Activated T-helper 1 cell treated with anti-CD3 and anti-CD28 coated beads, Interleukin-12 subunit alpha, Interleukin-12 subunit beta, Interleukin-2, Interleukin-4 antibody, amounts not matched to agents 30 ng/mL and 10 ng/mL and 1 ng/mL, durations not matched to agents 14 hours and 24 hours and 36 hours (primary cell): ENCODE measurements around the gene TEX47. TPM values are rescaled to one million over a fixed set of nuclear protein-coding genes. Genes with fewer than 3 reads are reported as not detected.

Experiments used
- DNase-seq: peaks from one replicate; pipeline ENCODE4 v3.0.0; 2021; ENCODE audit warnings: low spot score
- H3K27ac Mint-ChIP-seq: one replicate; pipeline ENCODE4 v1.8.0; 2021; ENCODE audit warnings: mild to moderate bottlenecking, mixed read lengths
- H3K27me3 Mint-ChIP-seq: one replicate; pipeline ENCODE4 v1.8.0; 2022; ENCODE audit warnings: mild to moderate bottlenecking, moderate library complexity, mixed read lengths; ENCODE audit not compliant: insufficient read depth
- H3K36me3 Mint-ChIP-seq: one replicate; pipeline ENCODE4 v1.8.0; 2021; ENCODE audit warnings: low read depth, mixed read lengths
- H3K4me1 Mint-ChIP-seq: one replicate; pipeline ENCODE4 v1.8.0; 2021; ENCODE audit warnings: low read depth, mixed read lengths
- H3K4me3 Mint-ChIP-seq: one replicate; pipeline ENCODE4 v1.8.0; 2021; ENCODE audit warnings: mild to moderate bottlenecking, moderate library complexity, mixed read lengths
- H3K9me3 Mint-ChIP-seq: one replicate; pipeline ENCODE4 v1.8.0; 2021; ENCODE audit warnings: mixed read lengths
- intact Hi-C: fragments of 100-400 bp; cut with micrococcal nuclease; formaldehyde crosslinking; loops from one replicate; pipeline ENCODE4 v1.15.1; 2024
- total RNA-seq: library from RNA; stranded (reverse); gene quantifications from 2 replicates; pipeline ENCODE4 v1.2.3, GENCODE V29; 2022

Gene TEX47
- total RNA-seq = not detected in 2 replicates

- no peaks in the 10 kb centered on the region for H3K4me1 Mint-ChIP-seq
- intact Hi-C loops = no loop called here
- no peaks in the 10 kb centered on the region for H3K27me3 Mint-ChIP-seq
- H3K9me3 Mint-ChIP-seq = no peaks in the 10 kb centered on the region
- no peak within 1 kb of the TSS for H3K27ac Mint-ChIP-seq
- no peaks in the 10 kb centered on the region for H3K36me3 Mint-ChIP-seq
- no peak for DNase-seq
- no peak within 1 kb of the TSS for H3K4me3 Mint-ChIP-seq
Measured at GRCh38 chr7:88795553-88795952, at the start of gene TEX47. Gene TEX47 (minus strand): TSS chr7:88795737. CDS start chr7:88794942, 795 bp downstream.

DNA sequence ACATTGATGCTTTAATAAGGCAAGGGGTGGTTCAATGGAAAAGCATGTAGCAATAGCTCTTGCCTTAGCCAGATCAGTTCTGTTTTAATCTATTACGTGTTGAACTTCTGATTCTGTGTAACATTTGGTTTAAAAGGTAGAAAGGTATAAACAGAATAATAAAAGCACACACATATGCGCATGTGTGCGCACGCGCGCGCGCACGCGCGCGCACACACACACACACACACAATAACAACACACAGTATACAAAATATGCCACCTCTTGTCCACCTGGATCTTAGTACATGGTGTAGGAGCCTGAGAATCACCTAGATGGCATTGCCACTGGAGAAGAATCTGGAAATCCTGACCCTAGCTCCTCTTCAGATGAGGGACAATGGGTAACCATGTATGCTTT is 49.6 kb upstream of the TEX47 start:
- Mint-ChIP-seq H3K27me3 (no peaks in the 10 kb centered on the region), H3K4me3 (no peak overlapping the region), H3K36me3 (no peaks in the 10 kb centered on the region), H3K27ac (no peak overlapping the region), H3K9me3 (no peaks in the 10 kb centered on the region), H3K4me1 (no peaks in the 10 kb centered on the region)
- intact Hi-C loops = no loop called here
- DNase-seq = no peak

DNA sequence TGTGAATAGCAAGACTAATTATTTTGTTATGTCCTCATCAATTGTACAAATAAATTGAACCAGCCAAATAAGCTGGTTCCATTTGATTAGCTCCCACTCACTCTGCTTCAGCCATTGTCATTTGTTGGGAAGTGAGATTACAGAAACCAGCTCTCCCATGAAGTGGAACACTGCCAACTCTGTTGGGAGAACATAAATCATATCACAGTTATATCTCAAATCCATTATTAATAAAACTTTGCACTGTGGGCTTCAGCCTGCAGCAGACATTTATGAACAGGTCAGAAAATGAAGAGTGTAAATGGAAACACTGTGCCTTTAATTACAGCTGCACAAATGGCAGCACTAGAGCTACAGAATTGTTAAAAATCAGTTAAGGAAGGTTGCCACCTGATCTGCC is 46.7 kb upstream of the TEX47 start:
- intact Hi-C loops = no loop called here
- Mint-ChIP-seq H3K4me3 (no peak overlapping the region), H3K9me3 (no peaks in the 10 kb centered on the region), H3K27ac (no peak overlapping the region), H3K36me3 (no peaks in the 10 kb centered on the region), H3K27me3 (no peaks in the 10 kb centered on the region), H3K4me1 (no peaks in the 10 kb centered on the region)
- no peak for DNase-seq

DNA sequence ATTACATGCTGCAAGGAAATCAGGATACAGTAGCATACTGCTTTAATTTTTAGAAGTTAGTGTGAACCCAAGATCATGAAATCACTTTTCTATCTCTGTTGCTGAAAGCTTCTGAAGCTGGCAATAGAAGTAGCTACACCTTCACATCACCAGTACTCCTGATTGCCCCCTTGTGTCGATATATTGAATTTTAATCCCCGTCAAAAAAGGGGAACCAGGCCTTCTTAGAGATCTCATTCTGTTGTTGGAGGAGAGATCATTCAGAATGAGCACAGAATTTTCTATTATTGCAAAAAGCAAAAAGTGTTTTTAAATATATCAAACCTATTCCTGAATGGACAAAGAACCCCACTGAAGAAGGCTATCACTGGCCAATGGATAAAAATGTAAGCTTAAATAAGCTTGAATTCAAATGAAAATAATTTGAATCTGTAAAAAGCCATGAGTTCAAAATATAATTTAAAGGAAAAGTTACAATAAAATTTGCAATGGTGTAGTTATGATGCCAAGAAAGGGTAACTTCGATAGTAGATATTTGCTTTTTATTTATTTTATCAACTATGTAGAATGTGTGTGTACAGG is 39.7 kb upstream of the TEX47 start:
- no peak for DNase-seq

GRCh38 chr7:88826222-88826621 is 30.7 kb upstream of the TEX47 start:
- no peaks in the 10 kb centered on the region for H3K36me3 Mint-ChIP-seq
- no peaks in the 10 kb centered on the region for H3K27me3 Mint-ChIP-seq
- no peak overlapping the region for H3K4me3 Mint-ChIP-seq
- H3K4me1 Mint-ChIP-seq = no peaks in the 10 kb centered on the region
- no peak overlapping the region for H3K27ac Mint-ChIP-seq
- DNase-seq = no peak
- H3K9me3 Mint-ChIP-seq = peaks cover 11% of the 10 kb centered on the region
- intact Hi-C loops = no loop called here

More for the DNA sequence above, 39.7 kb upstream of the TEX47 start:
- H3K36me3 Mint-ChIP-seq = no peaks in the 10 kb centered on the region
- no peak overlapping the region for H3K27ac Mint-ChIP-seq
- H3K4me3 Mint-ChIP-seq = no peak overlapping the region
- intact Hi-C loops = loop anchor here (5.0 kb wide), 1 partner anchor 593 kb away; no protein-coding TSS in a partner anchor
- H3K4me1 Mint-ChIP-seq = no peaks in the 10 kb centered on the region
- H3K27me3 Mint-ChIP-seq = peaks cover 1% of the 10 kb centered on the region
- no peaks in the 10 kb centered on the region for H3K9me3 Mint-ChIP-seq

GRCh38 chr7:88818552-88818951 is 23.0 kb upstream of the TEX47 start:
- Mint-ChIP-seq H3K36me3 (no peaks in the 10 kb centered on the region), H3K27me3 (no peaks in the 10 kb centered on the region), H3K4me3 (no peak overlapping the region), H3K9me3 (peaks cover 4% of the 10 kb centered on the region), H3K27ac (no peak overlapping the region), H3K4me1 (no peaks in the 10 kb centered on the region)
- DNase-seq = no peak
- intact Hi-C loops = no loop called here

GRCh38 chr7:88806280-88807037 is 10.9 kb upstream of the TEX47 start:
- intact Hi-C loops = no loop called here
- no peak for DNase-seq
- H3K27me3 Mint-ChIP-seq = no peaks in the 10 kb centered on the region
- no peaks in the 10 kb centered on the region for H3K4me1 Mint-ChIP-seq
- no peaks in the 10 kb centered on the region for H3K9me3 Mint-ChIP-seq
- H3K27ac Mint-ChIP-seq = no peak overlapping the region
- no peaks in the 10 kb centered on the region for H3K36me3 Mint-ChIP-seq
- no peak overlapping the region for H3K4me3 Mint-ChIP-seq

GRCh38 chr7:88801046-88801445 is 5.5 kb upstream of the TEX47 start:
- H3K27me3 Mint-ChIP-seq = no peaks in the 10 kb centered on the region
- no peaks in the 10 kb centered on the region for H3K9me3 Mint-ChIP-seq
- H3K4me3 Mint-ChIP-seq = no peak overlapping the region
- intact Hi-C loops = no loop called here
- no peaks in the 10 kb centered on the region for H3K4me1 Mint-ChIP-seq
- no peaks in the 10 kb centered on the region for H3K36me3 Mint-ChIP-seq
- H3K27ac Mint-ChIP-seq = no peak overlapping the region
- DNase-seq = no peak

DNA sequence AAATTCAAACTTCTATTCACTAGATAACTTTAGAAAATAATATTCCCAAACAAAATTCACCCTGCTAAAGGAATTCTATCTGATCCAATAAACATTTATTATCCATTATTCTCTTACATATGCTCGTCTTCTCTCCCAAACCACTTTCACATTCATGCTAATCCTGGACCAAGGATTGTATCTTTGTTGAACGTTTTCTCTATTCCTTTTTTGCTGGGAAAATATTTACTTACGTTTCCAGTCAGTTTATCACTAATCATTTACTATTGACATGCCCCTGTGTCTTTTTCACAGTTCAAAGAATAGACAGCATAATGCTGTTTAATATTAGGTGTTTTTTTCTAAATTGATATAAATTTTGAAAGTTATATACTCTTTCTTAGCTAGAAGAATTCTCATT is 3.2 kb downstream of the TEX47 start:
- Mint-ChIP-seq H3K27ac (no peak overlapping the region), H3K4me1 (no peaks in the 10 kb centered on the region)

DNA sequence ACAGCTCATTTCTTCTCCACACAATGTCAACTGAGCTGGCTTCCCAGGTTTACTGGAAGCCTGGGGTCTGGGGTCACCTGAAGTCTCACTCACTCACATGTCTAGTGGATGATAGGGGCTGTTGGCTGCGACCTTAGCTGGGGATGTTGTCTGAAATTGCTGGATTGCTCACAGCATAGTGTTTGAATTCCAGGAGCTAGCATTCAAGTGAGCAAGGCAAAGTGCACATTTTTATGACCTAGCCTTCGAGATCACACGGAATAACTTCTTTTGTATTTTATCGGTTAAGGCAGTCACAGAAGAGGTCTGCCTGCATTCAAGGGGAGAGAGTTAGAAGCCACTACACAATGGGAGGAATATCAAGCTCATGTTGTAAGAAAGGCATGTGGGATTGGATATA is 3.6 kb downstream of the TEX47 start:
- no peak overlapping the region for H3K27ac Mint-ChIP-seq
- H3K9me3 Mint-ChIP-seq = no peaks in the 10 kb centered on the region
- intact Hi-C loops = no loop called here
- H3K4me1 Mint-ChIP-seq = no peaks in the 10 kb centered on the region
- no peak for DNase-seq
- no peak overlapping the region for H3K4me3 Mint-ChIP-seq
- H3K27me3 Mint-ChIP-seq = peaks cover 2% of the 10 kb centered on the region
- no peaks in the 10 kb centered on the region for H3K36me3 Mint-ChIP-seq

More for the DNA sequence above, 3.2 kb downstream of the TEX47 start:
- no peak for DNase-seq
- intact Hi-C loops = no loop called here
- Mint-ChIP-seq H3K27me3 (peaks cover 2% of the 10 kb centered on the region), H3K9me3 (no peaks in the 10 kb centered on the region), H3K4me3 (no peak overlapping the region), H3K36me3 (no peaks in the 10 kb centered on the region)

DNA sequence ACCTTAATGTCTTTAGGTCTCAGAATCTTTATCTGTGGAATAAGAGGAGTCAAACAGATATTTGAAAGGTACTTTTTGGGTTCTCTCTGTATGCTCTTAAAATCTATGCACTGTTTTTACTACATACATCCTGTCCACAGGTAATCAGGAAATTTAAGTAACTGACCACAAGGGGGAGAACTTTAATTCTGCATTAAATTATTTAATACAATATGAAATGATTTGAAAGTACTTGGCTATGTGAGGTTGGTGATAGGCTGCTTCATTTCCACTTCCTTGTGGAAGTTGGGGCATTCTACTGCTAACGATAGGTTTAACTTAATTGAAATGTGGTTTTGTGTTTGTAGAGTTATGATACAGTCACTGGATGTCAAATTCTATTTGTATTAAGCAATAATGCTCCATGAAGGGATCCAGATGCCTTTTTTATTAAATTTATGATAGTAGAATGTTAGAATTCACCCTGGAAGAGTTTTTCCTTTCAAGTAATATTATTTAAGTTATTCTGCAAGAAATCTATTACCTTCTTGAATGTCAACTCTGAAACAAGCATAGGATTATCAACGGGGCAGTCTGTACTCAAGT is 6.0 kb downstream of the TEX47 start:
- Mint-ChIP-seq H3K27ac (no peak overlapping the region), H3K4me1 (no peaks in the 10 kb centered on the region), H3K27me3 (peaks cover 2% of the 10 kb centered on the region), H3K4me3 (no peak overlapping the region), H3K36me3 (no peaks in the 10 kb centered on the region), H3K9me3 (no peaks in the 10 kb centered on the region)
- intact Hi-C loops = loop anchor here (1.0 to 10.0 kb wide), 3 partner anchors 834 to 1635 kb away; no protein-coding TSS in a partner anchor
- no peak for DNase-seq

DNA sequence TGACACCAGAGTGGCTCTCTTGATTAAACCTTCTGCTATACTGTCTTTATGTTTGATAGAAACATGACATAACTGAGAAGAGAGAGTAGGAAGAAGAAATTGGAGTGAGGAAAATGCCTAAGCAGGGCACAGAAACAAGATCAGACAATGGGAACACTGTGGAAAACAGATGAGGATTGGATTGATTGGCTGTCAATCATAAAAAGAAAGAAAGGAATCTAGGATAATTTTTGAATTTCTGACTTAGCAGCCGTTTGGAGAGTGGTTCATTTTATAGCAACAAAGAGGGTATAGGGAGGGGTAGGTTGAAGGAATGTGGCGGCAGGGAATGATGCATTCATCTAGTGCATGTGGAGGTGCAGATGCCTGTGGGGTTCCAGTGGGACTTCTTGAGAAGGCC is 7.8 kb downstream of the TEX47 start:
- H3K4me1 Mint-ChIP-seq = no peaks in the 10 kb centered on the region
- no peak overlapping the region for H3K27ac Mint-ChIP-seq
- no peaks in the 10 kb centered on the region for H3K36me3 Mint-ChIP-seq
- intact Hi-C loops = loop anchor here (5.0 to 10.0 kb wide), 2 partner anchors 985 to 1637 kb away; no protein-coding TSS in a partner anchor
- H3K9me3 Mint-ChIP-seq = no peaks in the 10 kb centered on the region
- no peak overlapping the region for H3K4me3 Mint-ChIP-seq
- no peak for DNase-seq
- H3K27me3 Mint-ChIP-seq = peaks cover 2% of the 10 kb centered on the region

DNA sequence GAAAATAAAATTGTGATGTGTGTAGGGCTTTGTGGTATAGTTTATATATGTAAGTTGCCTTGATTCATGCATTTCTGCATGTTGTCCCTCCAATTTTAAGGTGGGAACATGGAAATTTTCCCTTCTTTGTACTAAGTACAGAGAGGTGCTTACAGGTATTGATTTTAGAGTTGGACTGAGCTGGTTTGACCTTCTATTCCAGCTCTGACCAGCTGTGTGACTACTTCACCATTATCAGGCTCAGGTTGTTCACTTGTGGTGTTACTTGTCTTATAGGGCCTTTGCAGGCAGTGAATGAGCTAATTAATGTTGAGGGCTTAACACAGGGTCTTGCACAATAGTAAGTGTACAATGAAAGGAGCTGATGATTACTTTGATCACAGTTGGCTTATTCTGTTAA is 19.7 kb downstream of the TEX47 start:
- Mint-ChIP-seq H3K27me3 (peaks cover 1% of the 10 kb centered on the region), H3K9me3 (no peaks in the 10 kb centered on the region), H3K27ac (no peak overlapping the region), H3K4me1 (no peaks in the 10 kb centered on the region), H3K4me3 (no peak overlapping the region), H3K36me3 (no peaks in the 10 kb centered on the region)
- intact Hi-C loops = no loop called here
- DNase-seq = no peak
